Stimulated activated CD4-positive, alpha-beta T cell treated with anti-CD3 and anti-CD28 coated beads, Interleukin-1b, Interleukin-23, amount 100 ng/mL, for 4 hours (primary cell): ENCODE results near the gene PISD.

Experiments used
- DNase-seq, 2 donors: peaks; one replicate each; pipeline ENCODE4 v3.0.0-alpha.2; 2020; ENCODE audit warnings: low read depth in 2 of 2

PISD gene

GRCh38 chr22:31652911-31653684 is 8.9 kb downstream of the PISD start:
- DNase-seq, result no peak

GRCh38 chr22:31652088-31652487 is 9.9 kb downstream of the PISD start:
- no peak for DNase-seq

GRCh38 chr22:31651664-31652063 is 10.4 kb downstream of the PISD start:
- no peak for DNase-seq

- DNase-seq, result no peak
Observed at GRCh38 chr22:31650391-31650790, 11.6 kb downstream of the PISD start.

- DNase-seq, result no peak
Observed at GRCh38 chr22:31647523-31648320, 14.3 kb downstream of the PISD start.

- no peak for DNase-seq
Observed at GRCh38 chr22:31647066-31647465, 14.9 kb downstream of the PISD start.

GRCh38 chr22:31646186-31647019 is 15.6 kb downstream of the PISD start:
- peak in 1 of 2 donors; percentile 34 for DNase-seq

GRCh38 chr22:31639436-31640039 is 22.5 kb downstream of the PISD start:
- no peak for DNase-seq

- no peak for DNase-seq
Observed at GRCh38 chr22:31637891-31638618, 24.0 kb downstream of the PISD start.

- no peak for DNase-seq
Observed at GRCh38 chr22:31637447-31637890, 24.5 kb downstream of the PISD start.

GRCh38 chr22:31635638-31636306 is 26.2 kb downstream of the PISD start:
- DNase-seq, result no peak

- DNase-seq, result no peak
Observed at GRCh38 chr22:31631436-31631835, 30.6 kb downstream of the PISD start.

- DNase-seq, result peak; percentile 75 to 83
Observed at GRCh38 chr22:31630331-31631329, 31.4 kb downstream of the PISD start.

- DNase-seq, result no peak
Observed at GRCh38 chr22:31629741-31630184, 32.3 kb downstream of the PISD start.

- peak in 1 of 2 donors; percentile 34 for DNase-seq
Observed at GRCh38 chr22:31628969-31629708, 32.9 kb downstream of the PISD start.

GRCh38 chr22:31628362-31628761 is 33.7 kb downstream of the PISD start:
- DNase-seq, result no peak

- no peak for DNase-seq
Observed at GRCh38 chr22:31627223-31627731, 34.7 kb downstream of the PISD start.
